Effector memory CD4-positive, alpha-beta T cell (primary cell): ENCODE measurements around the gene ATP1A1.
A peak's percentile ranks its signal among the peaks of the same experiment; 100 is the strongest.

Experiments
- DNase-seq, 3 donors: peaks; one replicate each; pipeline ENCODE4 v3.0.0-alpha.2; 2020
- H3K27ac ChIP-seq: 2 replicates; pipeline ENCODE4 v1.7.0; 2013; ENCODE audit warnings: mild to moderate bottlenecking, low read length, moderate library complexity; ENCODE audit not compliant: insufficient read depth, poor library complexity, severe bottlenecking
- H3K27me3 ChIP-seq: replicated peaks from 2 replicates; pipeline ENCODE4 v1.7.0; 2013; ENCODE audit warnings: mild to moderate bottlenecking, low read length; ENCODE audit not compliant: insufficient read depth, control insufficient read depth, poor library complexity, severe bottlenecking
- H3K36me3 ChIP-seq: 2 replicates; pipeline ENCODE4 v1.7.0; 2013; ENCODE audit warnings: mild to moderate bottlenecking, low read length, moderate library complexity; ENCODE audit not compliant: control insufficient read depth, insufficient read depth
- H3K4me1 ChIP-seq: 2 replicates; pipeline ENCODE4 v1.7.0; 2013; ENCODE audit warnings: low read length, mild to moderate bottlenecking; ENCODE audit not compliant: control insufficient read depth, insufficient read depth, poor library complexity, severe bottlenecking
- H3K4me3 ChIP-seq: 2 replicates; pipeline ENCODE4 v1.7.0; 2013; ENCODE audit warnings: low read length, low read depth, mild to moderate bottlenecking; ENCODE audit not compliant: insufficient read depth, poor library complexity, severe bottlenecking
- H3K9me3 ChIP-seq: 2 replicates; pipeline ENCODE4 v1.7.0; 2013; ENCODE audit warnings: mild to moderate bottlenecking, low read length, moderate library complexity; ENCODE audit not compliant: control insufficient read depth

Gene ATP1A1

DNA sequence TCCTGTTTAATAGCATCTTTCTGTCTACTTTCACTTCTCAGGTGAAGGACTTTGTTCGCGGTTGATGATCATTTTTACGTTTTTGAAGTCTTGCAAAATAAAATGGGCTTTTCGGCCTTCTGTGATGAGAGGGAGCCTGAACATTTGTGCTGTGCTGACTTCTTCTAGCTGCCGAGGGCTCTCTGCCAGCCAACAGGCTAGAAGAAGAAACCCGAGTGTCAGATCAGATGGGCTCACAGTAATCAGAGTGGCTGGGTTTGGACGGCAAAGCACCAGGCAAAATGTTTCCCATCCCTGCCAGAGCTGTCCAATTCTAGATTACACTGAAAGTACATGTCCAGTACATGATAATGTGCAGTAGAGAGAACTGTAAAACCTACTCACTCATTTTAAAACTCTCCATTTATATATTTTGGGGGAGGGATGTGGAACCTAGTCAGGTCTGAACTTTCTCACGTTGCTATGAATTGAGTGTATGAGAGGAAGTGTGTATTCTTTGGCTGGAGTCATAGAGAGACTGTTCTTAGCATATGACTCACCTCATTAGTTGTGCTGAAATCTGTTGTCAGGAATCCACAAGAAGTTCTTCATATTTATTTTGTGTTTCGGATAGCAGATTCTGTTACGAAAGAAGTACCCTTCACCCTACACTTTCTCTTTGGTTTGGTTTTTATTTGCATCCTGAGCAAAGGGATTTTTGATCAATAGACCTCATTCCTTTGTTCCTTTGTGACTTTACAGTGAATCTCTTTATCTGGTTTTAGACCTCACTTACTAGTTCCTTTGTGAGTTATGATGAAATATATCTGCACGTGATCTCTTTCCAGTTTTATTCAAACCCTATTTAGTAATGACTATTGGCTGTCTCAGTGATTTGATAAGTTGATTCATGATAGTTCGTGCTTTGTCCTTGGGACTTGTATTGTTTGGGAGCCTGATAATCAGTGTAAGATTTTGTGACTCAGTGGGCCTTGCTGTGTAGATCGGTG is 4.8 kb downstream of the ATP1A1 start:
- H3K27ac ChIP-seq: peak overlapping the region; percentile 98
- peak in 2 of 3 donors; percentile 6 to 24 for DNase-seq
- H3K27me3 ChIP-seq: no peaks in the 10 kb centered on the region
- peak overlapping the region; percentile 93 for H3K4me3 ChIP-seq
- no peaks in the 10 kb centered on the region for H3K9me3 ChIP-seq
- H3K4me1 ChIP-seq: peaks cover 56% of the 10 kb centered on the region
- peaks cover 3% of the 10 kb centered on the region for H3K36me3 ChIP-seq

DNA sequence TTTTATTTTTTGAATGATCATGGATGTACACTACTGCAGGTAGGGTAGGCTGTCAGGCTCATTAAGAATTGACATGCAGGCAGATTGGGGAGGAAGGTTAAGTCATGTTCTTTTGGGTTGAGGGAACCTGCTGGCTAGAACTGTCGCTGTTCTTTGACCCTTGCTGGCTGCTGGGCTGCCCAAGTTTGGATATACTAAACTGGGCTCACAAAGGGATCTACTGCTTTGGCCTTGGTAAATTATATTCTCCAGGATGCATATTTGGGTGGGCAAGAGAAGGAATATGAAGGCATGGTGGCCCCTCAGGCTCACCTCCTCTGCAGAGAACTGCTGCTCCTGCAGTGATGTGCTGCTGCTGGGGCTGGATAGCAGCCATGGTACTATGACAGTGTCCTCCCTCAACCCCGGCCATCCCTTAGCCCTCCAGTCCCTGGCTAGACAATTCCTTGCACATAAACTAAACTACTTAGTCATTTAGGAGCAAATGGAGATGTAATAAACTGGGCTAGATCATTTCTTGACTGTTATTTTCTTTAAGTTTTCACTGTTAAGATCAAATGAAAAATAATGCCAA is 6.1 kb downstream of the ATP1A1 start:
- no peak for DNase-seq

DNA sequence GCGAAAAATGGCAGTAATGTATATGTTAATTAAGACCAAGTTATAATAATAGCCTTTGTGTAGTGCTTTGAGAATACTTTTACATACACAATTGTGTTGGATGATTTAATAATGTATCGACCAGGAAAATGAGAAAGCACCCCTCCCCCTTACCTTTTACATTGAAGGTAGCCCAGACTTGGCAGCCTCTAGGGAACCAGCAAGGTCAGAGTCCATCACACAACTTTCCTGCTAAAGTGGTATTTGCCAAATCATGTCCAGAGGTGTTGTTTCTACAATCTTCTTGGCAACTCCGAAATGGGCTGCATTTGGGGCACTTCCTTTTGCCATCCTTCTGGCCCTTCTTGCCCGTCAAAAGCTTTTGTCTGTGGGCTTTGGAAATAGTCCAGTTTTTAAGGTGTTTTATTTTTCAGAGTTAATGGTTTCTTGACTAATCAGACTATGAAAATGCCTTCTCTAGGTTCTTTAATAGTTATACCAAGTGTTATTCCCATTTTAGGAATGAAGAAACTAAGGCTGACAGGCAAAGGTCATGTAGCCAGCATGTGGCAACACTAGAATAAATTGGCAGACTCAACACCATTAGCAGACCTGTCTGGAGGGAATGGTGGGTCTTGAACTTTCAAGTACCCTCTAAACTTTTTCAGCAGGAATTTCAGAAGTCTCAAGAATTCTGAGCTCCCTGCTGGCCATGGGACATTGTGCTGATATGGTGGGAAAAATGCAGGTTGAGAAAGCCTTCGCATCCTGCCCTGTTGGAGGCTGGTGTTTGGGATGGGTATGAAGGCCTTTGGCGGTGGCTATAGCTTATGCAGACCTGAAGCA is 6.8 kb downstream of the ATP1A1 start:
- Histone ChIP-seq H3K27me3 (no peaks in the 10 kb centered on the region), H3K4me3 (no peak overlapping the region), H3K36me3 (peaks cover 13% of the 10 kb centered on the region), H3K9me3 (no peaks in the 10 kb centered on the region), H3K27ac (no peak overlapping the region), H3K4me1 (peaks cover 52% of the 10 kb centered on the region)
- no peak for DNase-seq

More for the DNA sequence above, 6.1 kb downstream of the ATP1A1 start:
- Histone ChIP-seq H3K4me3 (no peak overlapping the region), H3K27ac (no peak overlapping the region), H3K4me1 (peaks cover 56% of the 10 kb centered on the region), H3K9me3 (no peaks in the 10 kb centered on the region), H3K27me3 (no peaks in the 10 kb centered on the region), H3K36me3 (peaks cover 5% of the 10 kb centered on the region)

DNA sequence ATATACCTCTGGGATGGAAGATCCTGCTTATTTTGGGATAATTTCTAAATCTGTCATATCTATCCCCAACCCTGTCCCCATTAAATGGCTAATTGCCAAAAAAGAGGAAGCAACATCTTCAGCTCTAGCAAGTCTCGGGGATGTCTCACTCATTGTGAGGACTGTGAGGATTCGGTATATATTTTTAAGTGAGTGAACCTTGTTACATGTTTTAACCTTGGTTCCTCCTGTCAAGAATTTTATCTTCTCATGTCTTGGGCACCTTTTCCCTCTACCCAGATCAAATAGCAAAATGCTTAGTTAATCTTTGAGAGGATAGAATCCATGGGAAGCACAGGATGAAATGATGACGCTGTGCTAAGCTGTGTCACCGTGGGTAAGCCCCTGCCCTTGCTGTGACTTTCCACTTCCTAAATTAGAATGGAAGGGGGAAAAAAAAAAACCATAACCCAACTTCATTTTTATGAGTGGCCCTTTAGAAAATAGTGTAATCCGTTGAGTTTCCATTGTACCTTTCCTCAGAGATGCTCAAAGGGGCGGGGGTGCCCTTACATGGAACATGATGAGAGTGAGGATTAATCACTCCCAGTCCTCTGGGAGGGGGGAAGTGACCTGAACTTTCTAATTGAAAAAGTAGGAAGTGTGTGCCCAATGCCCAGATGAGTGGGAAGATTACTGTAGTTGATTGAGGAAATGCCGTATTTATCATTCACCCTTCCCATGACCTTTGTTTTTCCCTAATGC is 7.6 kb downstream of the ATP1A1 start:
- no peaks in the 10 kb centered on the region for H3K9me3 ChIP-seq
- no peak overlapping the region for H3K4me3 ChIP-seq
- peaks cover 44% of the 10 kb centered on the region for H3K4me1 ChIP-seq
- no peak overlapping the region for H3K27ac ChIP-seq
- H3K36me3 ChIP-seq: peaks cover 21% of the 10 kb centered on the region
- no peaks in the 10 kb centered on the region for H3K27me3 ChIP-seq
- no peak for DNase-seq

DNA sequence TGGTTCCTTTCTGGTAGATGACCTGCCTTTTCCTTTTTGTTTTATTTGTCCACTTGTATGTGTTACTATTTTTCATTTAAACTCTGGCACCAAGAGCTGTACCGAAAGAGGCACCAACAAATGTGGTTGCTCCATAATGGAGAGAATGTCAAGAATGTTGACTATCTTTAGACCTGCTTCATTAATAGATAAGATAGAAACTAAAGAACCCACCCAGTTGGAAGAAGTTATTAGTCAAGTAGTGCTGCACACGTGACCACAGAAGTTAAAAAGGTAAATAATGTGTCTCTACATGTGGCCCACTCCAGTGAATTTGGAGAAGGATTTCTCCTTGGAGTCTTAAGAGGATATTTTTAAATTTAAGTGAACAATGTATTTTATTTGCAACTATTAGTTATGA is 9.3 kb downstream of the ATP1A1 start:
- Histone ChIP-seq H3K9me3 (no peaks in the 10 kb centered on the region), H3K36me3 (peaks cover 35% of the 10 kb centered on the region), H3K27me3 (no peaks in the 10 kb centered on the region), H3K27ac (no peak overlapping the region), H3K4me3 (no peak overlapping the region), H3K4me1 (peaks cover 29% of the 10 kb centered on the region)
- no peak for DNase-seq

DNA sequence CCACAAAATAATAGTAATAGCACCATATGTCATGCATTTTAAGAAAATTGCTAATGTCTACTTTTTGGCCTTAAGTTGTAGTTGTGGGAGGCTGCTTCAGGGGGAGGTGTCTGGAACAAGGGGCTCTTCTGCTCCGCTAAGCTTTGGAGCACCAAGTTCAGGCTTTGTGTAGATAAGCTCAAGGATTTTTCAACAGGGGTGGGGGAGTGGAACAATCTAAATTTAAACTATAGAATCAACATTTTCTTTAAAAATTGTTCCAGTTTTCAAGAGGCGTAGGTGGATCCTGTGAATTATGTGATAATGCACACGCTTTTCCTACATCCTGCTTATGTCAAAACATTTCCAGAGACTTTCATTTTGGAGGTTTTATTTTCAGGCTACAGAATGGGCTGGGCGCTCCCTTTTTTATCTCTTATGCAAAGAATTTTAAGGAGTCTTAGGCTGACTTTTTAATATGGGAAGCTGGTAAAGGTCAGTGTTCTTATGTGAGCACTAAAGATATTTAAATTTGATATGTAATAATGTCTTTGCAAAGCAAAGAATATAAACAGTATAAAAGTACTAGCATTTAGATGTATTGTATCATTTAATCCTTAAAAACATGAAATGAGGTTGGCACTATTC is 9.9 kb downstream of the ATP1A1 start:
- Histone ChIP-seq H3K4me1 (peaks cover 26% of the 10 kb centered on the region), H3K27me3 (no peaks in the 10 kb centered on the region), H3K36me3 (peaks cover 42% of the 10 kb centered on the region), H3K27ac (no peak overlapping the region), H3K9me3 (no peaks in the 10 kb centered on the region), H3K4me3 (no peak overlapping the region)
- no peak for DNase-seq

DNA sequence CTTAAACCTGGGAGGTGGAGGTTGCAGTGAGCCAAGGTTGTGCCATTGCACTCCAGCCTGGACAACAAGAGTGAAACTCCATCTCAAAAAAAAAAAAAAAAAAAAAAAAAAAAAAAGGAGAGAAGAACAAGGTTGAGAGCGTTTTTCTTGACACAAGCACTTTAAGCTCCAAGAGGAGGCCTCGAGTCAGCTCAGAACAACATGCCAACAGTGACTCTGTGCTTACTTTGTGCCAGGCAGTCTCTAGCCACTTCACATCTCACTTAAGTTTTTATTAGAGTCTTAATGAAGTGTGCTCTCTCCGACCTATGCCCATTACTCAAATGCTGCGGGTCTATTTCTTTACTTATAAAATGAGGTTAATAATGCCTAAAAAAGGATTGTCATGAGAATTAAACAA is 13.0 kb downstream of the ATP1A1 start:
- Histone ChIP-seq H3K27me3 (no peaks in the 10 kb centered on the region), H3K4me1 (peaks cover 22% of the 10 kb centered on the region), H3K36me3 (peaks cover 72% of the 10 kb centered on the region), H3K4me3 (no peak overlapping the region), H3K27ac (no peak overlapping the region), H3K9me3 (no peaks in the 10 kb centered on the region)
- no peak for DNase-seq

DNA sequence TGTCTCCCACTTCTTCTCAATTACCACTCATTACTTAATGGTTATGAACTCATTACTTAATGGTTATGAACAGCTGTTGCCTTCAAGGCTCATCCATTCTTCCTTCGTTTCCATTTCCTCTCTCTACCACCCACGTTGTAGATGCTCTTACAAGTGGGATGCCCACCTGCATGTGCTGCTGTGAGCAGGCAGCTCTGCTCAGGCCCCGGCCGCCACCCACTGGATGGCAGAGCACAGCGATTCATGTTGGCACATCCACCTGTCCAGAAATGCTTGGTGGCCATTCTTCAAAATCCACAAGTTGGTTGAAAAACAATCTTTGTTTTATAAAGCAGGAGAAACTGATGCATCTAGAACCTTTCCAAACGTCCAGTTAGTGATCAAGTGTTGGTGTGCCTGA is 14.5 kb downstream of the ATP1A1 start:
- H3K4me1 ChIP-seq: peaks cover 20% of the 10 kb centered on the region
- H3K36me3 ChIP-seq: peaks cover 87% of the 10 kb centered on the region
- H3K27ac ChIP-seq: no peak overlapping the region
- DNase-seq: no peak
- no peaks in the 10 kb centered on the region for H3K9me3 ChIP-seq
- H3K27me3 ChIP-seq: no peaks in the 10 kb centered on the region
- H3K4me3 ChIP-seq: no peak overlapping the region

DNA sequence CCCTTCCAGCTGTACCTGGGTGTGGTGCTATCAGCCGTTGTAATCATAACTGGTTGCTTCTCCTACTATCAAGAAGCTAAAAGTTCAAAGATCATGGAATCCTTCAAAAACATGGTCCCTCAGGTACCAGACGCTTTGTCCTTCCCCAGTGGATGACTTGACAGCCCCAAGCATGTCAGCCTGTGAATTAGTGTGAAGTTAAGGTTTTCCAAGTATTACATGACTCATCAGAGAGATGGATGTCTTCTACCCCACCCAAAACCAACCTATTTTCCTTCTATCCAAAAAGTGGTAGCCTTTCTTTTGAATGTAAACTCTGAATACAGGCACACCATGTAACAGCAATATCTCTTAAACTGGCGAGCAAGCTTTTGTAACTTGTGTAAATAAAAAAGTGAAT is 15.1 kb downstream of the ATP1A1 start:
- H3K27ac ChIP-seq: no peak overlapping the region

More for the DNA sequence above, 15.1 kb downstream of the ATP1A1 start:
- Histone ChIP-seq H3K36me3 (peaks cover 93% of the 10 kb centered on the region), H3K9me3 (no peaks in the 10 kb centered on the region), H3K4me1 (peaks cover 20% of the 10 kb centered on the region), H3K27me3 (no peaks in the 10 kb centered on the region), H3K4me3 (no peak overlapping the region)
- DNase-seq: no peak
